HG02642 (cell line): ENCODE measurements around the gene S100A1.
"Not testable (repeated sequence)": the region's sequence is repeated elsewhere in the genome, so short reads cannot be mapped to it uniquely, and the experiment has no call there.

Experiments used
- ATAC-seq: cut with Tn5 transposase; IDR thresholded peaks from one replicate; pipeline ENCODE4 v1.9.1; 2021; ENCODE audit warnings: mild to moderate bottlenecking; ENCODE audit not compliant: unreplicated experiment, poor library complexity

Gene S100A1

GRCh38 chr1:153627715-153628626 is at the start of gene S100A1:
Gene S100A1, plus strand, starts transcription at chr1:153628434. Its CDS starts 2,088 bp downstream, at chr1:153630522.
- ATAC-seq, result no peak

GRCh38 chr1:153578490-153578889 is 49.7 kb upstream of the S100A1 start:
- no peak for ATAC-seq

- ATAC-seq, result no peak
Measured at GRCh38 chr1:153578936-153579335, 49.3 kb upstream of the S100A1 start.

GRCh38 chr1:153582836-153583235 is 45.4 kb upstream of the S100A1 start:
- not testable (repeated sequence) for ATAC-seq

GRCh38 chr1:153583514-153583913 is 44.7 kb upstream of the S100A1 start:
- not testable (repeated sequence) for ATAC-seq

GRCh38 chr1:153583976-153584375 is 44.3 kb upstream of the S100A1 start:
- no peak for ATAC-seq

GRCh38 chr1:153585006-153585405 is 43.2 kb upstream of the S100A1 start:
- no peak for ATAC-seq

GRCh38 chr1:153586347-153586746 is 41.9 kb upstream of the S100A1 start:
- ATAC-seq, result no peak

GRCh38 chr1:153587314-153587713 is 40.9 kb upstream of the S100A1 start:
- ATAC-seq, result no peak

- not testable (repeated sequence) for ATAC-seq
Measured at GRCh38 chr1:153588033-153588432, 40.2 kb upstream of the S100A1 start.

GRCh38 chr1:153588482-153588881 is 39.8 kb upstream of the S100A1 start:
- no peak for ATAC-seq

- no peak for ATAC-seq
Measured at GRCh38 chr1:153592748-153593147, 35.5 kb upstream of the S100A1 start.

- no peak for ATAC-seq
Measured at GRCh38 chr1:153597206-153597605, 31.0 kb upstream of the S100A1 start.

GRCh38 chr1:153598309-153599172 is 29.7 kb upstream of the S100A1 start:
- ATAC-seq, result peak; percentile 98

GRCh38 chr1:153599847-153600246 is 28.4 kb upstream of the S100A1 start:
- no peak for ATAC-seq

GRCh38 chr1:153602749-153603148 is 25.5 kb upstream of the S100A1 start:
- ATAC-seq, result no peak

GRCh38 chr1:153606194-153606593 is 22.0 kb upstream of the S100A1 start:
- ATAC-seq, result no peak

GRCh38 chr1:153607381-153607780 is 20.9 kb upstream of the S100A1 start:
- no peak for ATAC-seq

- no peak for ATAC-seq
Measured at GRCh38 chr1:153608089-153608682, 20.0 kb upstream of the S100A1 start.

GRCh38 chr1:153608742-153609584 is 19.3 kb upstream of the S100A1 start:
- no peak for ATAC-seq
